ENCODE data around the gene LTBP3.

The LTBP3 gene

DNA sequence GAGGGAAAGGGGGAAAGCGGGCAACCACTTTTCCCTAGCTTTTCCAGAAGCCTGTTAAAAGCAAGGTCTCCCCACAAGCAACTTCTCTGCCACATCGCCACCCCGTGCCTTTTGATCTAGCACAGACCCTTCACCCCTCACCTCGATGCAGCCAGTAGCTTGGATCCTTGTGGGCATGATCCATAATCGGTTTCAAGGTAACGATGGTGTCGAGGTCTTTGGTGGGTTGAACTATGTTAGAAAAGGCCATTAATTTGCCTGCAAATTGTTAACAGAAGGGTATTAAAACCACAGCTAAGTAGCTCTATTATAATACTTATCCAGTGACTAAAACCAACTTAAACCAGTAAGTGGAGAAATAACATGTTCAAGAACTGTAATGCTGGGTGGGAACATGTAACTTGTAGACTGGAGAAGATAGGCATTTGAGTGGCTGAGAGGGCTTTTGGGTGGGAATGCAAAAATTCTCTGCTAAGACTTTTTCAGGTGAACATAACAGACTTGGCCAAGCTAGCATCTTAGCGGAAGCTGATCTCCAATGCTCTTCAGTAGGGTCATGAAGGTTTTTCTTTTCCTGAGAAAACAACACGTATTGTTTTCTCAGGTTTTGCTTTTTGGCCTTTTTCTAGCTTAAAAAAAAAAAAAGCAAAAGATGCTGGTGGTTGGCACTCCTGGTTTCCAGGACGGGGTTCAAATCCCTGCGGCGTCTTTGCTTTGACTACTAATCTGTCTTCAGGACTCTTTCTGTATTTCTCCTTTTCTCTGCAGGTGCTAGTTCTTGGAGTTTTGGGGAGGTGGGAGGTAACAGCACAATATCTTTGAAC lies 52.5 kb downstream of the LTBP3 start:
- no peak for DNase-seq

DNA sequence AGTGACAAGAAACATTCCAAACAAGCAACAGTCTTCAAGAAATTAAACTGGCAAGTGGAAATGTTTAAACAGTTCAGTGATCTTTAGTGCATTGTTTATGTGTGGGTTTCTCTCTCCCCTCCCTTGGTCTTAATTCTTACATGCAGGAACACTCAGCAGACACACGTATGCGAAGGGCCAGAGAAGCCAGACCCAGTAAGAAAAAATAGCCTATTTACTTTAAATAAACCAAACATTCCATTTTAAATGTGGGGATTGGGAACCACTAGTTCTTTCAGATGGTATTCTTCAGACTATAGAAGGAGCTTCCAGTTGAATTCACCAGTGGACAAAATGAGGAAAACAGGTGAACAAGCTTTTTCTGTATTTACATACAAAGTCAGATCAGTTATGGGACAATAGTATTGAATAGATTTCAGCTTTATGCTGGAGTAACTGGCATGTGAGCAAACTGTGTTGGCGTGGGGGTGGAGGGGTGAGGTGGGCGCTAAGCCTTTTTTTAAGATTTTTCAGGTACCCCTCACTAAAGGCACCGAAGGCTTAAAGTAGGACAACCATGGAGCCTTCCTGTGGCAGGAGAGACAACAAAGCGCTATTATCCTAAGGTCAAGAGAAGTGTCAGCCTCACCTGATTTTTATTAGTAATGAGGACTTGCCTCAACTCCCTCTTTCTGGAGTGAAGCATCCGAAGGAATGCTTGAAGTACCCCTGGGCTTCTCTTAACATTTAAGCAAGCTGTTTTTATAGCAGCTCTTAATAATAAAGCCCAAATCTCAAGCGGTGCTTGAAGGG lies 53.3 kb downstream of the LTBP3 start:
- DNase-seq: no peak

DNA sequence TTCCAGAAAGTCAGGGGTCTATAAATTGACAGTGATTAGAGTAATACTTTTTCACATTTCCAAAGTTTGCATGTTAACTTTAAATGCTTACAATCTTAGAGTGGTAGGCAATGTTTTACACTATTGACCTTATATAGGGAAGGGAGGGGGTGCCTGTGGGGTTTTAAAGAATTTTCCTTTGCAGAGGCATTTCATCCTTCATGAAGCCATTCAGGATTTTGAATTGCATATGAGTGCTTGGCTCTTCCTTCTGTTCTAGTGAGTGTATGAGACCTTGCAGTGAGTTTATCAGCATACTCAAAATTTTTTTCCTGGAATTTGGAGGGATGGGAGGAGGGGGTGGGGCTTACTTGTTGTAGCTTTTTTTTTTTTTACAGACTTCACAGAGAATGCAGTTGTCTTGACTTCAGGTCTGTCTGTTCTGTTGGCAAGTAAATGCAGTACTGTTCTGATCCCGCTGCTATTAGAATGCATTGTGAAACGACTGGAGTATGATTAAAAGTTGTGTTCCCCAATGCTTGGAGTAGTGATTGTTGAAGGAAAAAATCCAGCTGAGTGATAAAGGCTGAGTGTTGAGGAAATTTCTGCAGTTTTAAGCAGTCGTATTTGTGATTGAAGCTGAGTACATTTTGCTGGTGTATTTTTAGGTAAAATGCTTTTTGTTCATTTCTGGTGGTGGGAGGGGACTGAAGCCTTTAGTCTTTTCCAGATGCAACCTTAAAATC lies 54.0 kb downstream of the LTBP3 start:
- no peak for DNase-seq

DNA sequence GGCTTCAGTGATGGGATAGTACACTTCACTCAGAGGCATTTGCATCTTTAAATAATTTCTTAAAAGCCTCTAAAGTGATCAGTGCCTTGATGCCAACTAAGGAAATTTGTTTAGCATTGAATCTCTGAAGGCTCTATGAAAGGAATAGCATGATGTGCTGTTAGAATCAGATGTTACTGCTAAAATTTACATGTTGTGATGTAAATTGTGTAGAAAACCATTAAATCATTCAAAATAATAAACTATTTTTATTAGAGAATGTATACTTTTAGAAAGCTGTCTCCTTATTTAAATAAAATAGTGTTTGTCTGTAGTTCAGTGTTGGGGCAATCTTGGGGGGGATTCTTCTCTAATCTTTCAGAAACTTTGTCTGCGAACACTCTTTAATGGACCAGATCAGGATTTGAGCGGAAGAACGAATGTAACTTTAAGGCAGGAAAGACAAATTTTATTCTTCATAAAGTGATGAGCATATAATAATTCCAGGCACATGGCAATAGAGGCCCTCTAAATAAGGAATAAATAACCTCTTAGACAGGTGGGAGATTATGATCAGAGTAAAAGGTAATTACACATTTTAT lies 54.7 kb downstream of the LTBP3 start:
- no peak for DNase-seq

DNA sequence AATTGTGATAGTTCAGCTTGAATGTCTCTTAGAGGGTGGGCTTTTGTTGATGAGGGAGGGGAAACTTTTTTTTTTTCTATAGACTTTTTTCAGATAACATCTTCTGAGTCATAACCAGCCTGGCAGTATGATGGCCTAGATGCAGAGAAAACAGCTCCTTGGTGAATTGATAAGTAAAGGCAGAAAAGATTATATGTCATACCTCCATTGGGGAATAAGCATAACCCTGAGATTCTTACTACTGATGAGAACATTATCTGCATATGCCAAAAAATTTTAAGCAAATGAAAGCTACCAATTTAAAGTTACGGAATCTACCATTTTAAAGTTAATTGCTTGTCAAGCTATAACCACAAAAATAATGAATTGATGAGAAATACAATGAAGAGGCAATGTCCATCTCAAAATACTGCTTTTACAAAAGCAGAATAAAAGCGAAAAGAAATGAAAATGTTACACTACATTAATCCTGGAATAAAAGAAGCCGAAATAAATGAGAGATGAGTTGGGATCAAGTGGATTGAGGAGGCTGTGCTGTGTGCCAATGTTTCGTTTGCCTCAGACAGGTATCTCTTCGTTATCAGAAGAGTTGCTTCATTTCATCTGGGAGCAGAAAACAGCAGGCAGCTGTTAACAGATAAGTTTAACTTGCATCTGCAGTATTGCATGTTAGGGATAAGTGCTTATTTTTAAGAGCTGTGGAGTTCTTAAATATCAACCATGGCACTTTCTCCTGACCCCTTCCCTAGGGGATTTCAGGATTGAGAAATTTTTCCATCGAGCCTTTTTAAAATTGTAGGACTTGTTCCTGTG lies 55.4 kb downstream of the LTBP3 start:
- no peak for DNase-seq

DNA sequence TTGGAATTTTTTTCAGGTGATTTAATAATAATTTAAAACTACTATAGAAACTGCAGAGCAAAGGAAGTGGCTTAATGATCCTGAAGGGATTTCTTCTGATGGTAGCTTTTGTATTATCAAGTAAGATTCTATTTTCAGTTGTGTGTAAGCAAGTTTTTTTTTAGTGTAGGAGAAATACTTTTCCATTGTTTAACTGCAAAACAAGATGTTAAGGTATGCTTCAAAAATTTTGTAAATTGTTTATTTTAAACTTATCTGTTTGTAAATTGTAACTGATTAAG lies 55.9 kb downstream of the LTBP3 start:
- no peak for DNase-seq

DNA sequence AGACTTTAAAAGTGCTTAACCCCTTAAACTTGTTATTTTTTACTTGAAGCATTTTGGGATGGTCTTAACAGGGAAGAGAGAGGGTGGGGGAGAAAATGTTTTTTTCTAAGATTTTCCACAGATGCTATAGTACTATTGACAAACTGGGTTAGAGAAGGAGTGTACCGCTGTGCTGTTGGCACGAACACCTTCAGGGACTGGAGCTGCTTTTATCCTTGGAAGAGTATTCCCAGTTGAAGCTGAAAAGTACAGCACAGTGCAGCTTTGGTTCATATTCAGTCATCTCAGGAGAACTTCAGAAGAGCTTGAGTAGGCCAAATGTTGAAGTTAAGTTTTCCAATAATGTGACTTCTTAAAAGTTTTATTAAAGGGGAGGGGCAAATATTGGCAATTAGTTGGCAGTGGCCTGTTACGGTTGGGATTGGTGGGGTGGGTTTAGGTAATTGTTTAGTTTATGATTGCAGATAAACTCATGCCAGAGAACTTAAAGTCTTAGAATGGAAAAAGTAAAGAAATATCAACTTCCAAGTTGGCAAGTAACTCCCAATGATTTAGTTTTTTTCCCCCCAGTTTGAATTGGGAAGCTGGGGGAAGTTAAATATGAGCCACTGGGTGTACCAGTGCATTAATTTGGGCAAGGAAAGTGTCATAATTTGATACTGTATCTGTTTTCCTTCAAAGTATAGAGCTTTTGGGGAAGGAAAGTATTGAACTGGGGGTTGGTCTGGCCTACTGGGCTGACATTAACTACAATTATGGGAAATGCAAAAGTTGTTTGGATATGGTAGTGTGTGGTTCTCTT lies 56.5 kb downstream of the LTBP3 start:
- no peak for DNase-seq

DNA sequence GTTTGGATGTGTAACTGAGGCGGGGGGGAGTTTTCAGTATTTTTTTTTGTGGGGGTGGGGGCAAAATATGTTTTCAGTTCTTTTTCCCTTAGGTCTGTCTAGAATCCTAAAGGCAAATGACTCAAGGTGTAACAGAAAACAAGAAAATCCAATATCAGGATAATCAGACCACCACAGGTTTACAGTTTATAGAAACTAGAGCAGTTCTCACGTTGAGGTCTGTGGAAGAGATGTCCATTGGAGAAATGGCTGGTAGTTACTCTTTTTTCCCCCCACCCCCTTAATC lies 57.0 kb downstream of the LTBP3 start:
- DNase-seq: no peak

DNA sequence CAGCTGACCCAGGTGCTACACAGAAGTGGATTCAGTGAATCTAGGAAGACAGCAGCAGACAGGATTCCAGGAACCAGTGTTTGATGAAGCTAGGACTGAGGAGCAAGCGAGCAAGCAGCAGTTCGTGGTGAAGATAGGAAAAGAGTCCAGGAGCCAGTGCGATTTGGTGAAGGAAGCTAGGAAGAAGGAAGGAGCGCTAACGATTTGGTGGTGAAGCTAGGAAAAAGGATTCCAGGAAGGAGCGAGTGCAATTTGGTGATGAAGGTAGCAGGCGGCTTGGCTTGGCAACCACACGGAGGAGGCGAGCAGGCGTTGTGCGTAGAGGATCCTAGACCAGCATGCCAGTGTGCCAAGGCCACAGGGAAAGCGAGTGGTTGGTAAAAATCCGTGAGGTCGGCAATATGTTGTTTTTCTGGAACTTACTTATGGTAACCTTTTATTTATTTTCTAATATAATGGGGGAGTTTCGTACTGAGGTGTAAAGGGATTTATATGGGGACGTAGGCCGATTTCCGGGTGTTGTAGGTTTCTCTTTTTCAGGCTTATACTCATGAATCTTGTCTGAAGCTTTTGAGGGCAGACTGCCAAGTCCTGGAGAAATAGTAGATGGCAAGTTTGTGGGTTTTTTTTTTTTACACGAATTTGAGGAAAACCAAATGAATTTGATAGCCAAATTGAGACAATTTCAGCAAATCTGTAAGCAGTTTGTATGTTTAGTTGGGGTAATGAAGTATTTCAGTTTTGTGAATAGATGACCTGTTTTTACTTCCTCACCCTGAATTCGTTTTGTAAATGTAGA lies 57.6 kb downstream of the LTBP3 start:
- DNase-seq: peak; percentile 67

DNA sequence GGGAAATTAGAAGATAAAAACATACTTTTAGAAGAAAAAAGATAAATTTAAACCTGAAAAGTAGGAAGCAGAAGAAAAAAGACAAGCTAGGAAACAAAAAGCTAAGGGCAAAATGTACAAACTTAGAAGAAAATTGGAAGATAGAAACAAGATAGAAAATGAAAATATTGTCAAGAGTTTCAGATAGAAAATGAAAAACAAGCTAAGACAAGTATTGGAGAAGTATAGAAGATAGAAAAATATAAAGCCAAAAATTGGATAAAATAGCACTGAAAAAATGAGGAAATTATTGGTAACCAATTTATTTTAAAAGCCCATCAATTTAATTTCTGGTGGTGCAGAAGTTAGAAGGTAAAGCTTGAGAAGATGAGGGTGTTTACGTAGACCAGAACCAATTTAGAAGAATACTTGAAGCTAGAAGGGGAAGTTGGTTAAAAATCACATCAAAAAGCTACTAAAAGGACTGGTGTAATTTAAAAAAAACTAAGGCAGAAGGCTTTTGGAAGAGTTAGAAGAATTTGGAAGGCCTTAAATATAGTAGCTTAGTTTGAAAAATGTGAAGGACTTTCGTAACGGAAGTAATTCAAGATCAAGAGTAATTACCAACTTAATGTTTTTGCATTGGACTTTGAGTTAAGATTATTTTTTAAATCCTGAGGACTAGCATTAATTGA lies 58.3 kb downstream of the LTBP3 start:
- no peak for DNase-seq

DNA sequence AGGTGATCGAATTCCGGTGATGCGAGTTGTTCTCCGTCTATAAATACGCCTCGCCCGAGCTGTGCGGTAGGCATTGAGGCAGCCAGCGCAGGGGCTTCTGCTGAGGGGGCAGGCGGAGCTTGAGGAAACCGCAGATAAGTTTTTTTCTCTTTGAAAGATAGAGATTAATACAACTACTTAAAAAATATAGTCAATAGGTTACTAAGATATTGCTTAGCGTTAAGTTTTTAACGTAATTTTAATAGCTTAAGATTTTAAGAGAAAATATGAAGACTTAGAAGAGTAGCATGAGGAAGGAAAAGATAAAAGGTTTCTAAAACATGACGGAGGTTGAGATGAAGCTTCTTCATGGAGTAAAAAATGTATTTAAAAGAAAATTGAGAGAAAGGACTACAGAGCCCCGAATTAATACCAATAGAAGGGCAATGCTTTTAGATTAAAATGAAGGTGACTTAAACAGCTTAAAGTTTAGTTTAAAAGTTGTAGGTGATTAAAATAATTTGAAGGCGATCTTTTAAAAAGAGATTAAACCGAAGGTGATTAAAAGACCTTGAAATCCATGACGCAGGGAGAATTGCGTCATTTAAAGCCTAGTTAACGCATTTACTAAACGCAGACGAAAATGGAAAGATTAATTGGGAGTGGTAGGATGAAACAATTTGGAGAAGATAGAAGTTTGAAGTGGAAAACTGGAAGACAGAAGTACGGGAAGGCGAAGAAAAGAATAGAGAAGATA lies 59.0 kb downstream of the LTBP3 start, which contains the start of gene MALAT1:
TSS of gene MALAT1 (plus strand) at position 69 of the 736 bp plus-strand sequence.
- DNase-seq: peak; percentile 92

DNA sequence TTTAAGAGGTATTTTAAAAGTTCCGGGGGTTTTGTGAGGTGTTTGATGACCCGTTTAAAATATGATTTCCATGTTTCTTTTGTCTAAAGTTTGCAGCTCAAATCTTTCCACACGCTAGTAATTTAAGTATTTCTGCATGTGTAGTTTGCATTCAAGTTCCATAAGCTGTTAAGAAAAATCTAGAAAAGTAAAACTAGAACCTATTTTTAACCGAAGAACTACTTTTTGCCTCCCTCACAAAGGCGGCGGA lies 59.5 kb downstream of the LTBP3 start:
- no peak for DNase-seq

DNA sequence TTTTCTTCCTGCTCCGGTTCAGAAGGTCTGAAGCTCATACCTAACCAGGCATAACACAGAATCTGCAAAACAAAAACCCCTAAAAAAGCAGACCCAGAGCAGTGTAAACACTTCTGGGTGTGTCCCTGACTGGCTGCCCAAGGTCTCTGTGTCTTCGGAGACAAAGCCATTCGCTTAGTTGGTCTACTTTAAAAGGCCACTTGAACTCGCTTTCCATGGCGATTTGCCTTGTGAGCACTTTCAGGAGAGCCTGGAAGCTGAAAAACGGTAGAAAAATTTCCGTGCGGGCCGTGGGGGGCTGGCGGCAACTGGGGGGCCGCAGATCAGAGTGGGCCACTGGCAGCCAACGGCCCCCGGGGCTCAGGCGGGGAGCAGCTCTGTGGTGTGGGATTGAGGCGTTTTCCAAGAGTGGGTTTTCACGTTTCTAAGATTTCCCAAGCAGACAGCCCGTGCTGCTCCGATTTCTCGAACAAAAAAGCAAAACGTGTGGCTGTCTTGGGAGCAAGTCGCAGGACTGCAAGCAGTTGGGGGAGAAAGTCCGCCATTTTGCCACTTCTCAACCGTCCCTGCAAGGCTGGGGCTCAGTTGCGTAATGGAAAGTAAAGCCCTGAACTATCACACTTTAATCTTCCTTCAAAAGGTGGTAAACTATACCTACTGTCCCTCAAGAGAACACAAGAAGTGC lies 60.0 kb downstream of the LTBP3 start:
- DNase-seq: peak; percentile 75

DNA sequence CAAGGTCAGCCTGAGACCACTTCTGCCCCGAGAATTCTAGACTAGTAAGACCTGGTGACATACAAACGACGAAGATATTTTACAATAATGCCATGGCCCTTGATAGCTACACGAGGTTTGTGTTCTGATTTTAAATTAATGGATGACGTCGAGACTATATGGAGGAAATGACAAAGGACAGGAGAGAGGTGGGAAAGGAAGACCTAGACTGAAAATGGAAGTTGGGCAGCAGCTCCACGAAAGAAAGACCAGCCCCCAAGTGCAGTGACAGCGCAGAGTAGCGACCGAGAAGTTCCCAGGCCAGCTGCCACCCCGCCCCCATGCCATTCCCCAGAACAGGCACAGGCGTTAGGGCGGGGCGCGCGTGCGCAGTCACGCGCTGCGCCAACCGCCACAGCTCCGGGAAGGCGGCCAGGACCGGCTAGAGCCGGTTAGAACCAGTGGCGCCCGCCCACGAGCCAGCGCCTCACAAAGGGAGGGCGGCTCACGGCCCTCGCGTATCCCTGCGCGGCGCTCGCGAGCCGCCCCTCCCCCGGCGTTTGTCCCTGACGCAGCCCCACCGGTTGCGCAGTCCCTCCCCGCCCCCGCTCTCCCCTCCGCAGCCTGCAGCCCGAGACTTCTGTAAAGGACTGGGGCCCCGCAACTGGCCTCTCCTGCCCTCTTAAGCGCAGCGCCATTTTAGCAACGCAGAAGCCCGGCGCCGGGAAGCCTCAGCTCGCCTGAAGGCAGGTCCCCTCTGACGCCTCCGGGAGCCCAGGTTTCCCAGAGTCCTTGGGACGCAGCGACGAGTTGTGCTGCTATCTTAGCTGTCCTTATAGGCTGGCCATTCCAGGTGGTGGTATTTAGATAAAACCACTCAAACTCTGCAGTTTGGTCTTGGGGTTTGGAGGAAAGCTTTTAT lies 60.8 kb downstream of the LTBP3 start:
- DNase-seq: peak; percentile 100

DNA sequence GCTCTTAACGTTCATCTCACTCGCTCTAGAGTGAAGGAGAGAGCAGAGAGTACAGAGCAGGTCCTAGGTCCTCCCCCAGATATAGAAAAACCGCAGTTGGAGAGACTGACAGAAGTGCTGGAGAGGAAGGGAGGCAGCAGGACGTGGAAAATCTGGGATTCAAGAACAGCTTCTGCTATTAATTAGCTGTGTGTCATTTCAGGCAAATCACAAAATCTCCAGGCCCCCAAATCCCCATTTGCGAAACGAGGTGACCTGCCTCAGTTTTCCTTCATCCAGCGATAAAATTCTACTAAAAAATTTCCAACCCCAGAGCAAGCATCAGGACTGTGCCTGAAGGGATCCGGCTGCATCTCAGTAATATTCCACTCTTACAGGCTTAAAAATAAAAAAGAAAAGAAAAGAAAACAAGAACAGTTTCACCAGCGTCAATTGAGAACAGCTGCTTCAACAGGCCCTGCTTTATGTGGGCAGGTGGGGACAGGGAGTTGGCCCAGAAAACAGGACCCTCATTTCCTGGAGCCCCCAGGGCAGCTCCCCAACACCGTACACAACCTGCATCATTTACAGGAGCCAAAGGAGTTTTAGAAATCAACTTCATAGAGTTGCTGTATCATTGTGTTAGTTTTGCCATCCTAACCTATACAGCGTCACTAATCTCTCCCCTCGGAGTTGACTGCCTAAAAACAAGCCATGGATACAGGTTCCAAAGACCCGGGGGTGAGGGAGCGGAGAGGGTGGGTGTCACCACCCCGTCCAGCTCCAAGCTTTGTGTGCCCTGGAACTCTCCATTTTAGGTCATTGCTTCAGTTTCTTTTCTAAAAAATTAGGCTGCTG lies 61.6 kb downstream of the LTBP3 start:
- DNase-seq: no peak

DNA sequence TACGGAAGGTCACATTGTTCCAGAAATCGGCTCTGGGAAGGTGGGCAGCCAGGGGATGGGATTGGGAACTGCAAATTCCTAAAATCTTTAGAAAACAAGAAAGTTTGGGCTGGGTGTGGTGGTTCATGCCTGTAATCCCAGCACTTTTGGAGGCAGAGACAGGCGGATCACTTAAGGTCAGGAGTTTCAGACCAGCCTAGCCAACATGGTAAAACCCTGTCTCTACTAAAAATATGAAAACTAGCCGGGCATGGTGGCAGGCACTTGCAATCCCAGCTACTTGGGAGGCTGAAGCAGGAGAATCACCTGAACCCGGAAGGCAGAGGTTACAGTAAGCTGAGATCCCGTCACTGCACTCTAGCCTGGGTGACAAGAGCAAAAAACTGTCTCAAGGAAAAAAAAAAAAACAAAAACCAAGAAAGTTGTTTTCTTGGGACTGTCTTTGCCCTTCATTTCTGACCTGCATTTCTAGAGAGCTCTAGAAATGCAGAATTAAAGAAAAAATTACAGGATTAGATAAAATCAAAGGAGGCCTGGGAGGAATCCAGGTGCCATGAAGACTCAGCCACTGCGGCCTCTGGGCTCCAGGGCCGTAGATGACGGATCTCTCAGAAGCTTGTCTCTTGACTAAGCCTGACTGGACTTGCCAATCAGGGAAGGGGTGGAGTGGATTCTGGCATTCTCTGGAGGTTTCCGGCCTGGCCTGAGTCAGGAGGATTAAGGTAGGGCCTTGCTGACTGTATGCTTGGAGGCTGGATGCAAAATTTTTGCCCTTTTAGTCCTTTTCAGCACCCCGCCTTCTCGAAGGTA lies 64.6 kb downstream of the LTBP3 start:
- no peak for DNase-seq
